Stimulated activated effector memory CD8-positive, alpha-beta T cell treated with anti-CD3 and anti-CD28 coated beads, Interleukin-12 subunit alpha, Interleukin-12 subunit beta, amount 100 ng/mL, for 72 hours (primary cell): ENCODE measurements around the gene ARL6IP6.
A peak's percentile ranks its signal among the peaks of the same experiment; 100 is the strongest.
"Not testable (repeated sequence)": the region's sequence is repeated elsewhere in the genome, so short reads cannot be mapped to it uniquely, and the experiment has no call there.

Experiments
- ATAC-seq: fragments of 150-1000 bp; cut with Tn5 transposase; 2 replicates; pipeline ENCODE4 v1.10.0; 2021
- DNase-seq, 2 donors: peaks; one replicate each; pipeline ENCODE4 v3.0.0; 2021 to 2022; ENCODE audit warnings: low spot score in 2 of 2
- H3K27ac Mint-ChIP-seq: one replicate; pipeline ENCODE4 v1.8.0; 2022; ENCODE audit warnings: mild to moderate bottlenecking, mixed read lengths
- H3K36me3 Mint-ChIP-seq: one replicate; pipeline ENCODE4 v1.8.0; 2022; ENCODE audit warnings: mild to moderate bottlenecking, mixed read lengths
- H3K4me1 Mint-ChIP-seq: one replicate; pipeline ENCODE4 v1.8.0; 2022; ENCODE audit warnings: mixed read lengths
- H3K4me3 Mint-ChIP-seq: one replicate; pipeline ENCODE4 v1.8.0; 2022; ENCODE audit warnings: mild to moderate bottlenecking, mixed read lengths
- H3K9me3 Mint-ChIP-seq: one replicate; pipeline ENCODE4 v1.8.0; 2022; ENCODE audit warnings: mixed read lengths

The ARL6IP6 gene

GRCh38 chr2:152715854-152716428, 2.5 kb upstream of the ARL6IP6 start:
- peak overlapping the region; percentile 99 for H3K27ac Mint-ChIP-seq
- no peaks in the 10 kb centered on the region for H3K9me3 Mint-ChIP-seq
- ATAC-seq (no peak), DNase-seq (no peak)
- H3K4me3 Mint-ChIP-seq = peak overlapping the region; percentile 99
- H3K4me1 Mint-ChIP-seq = peaks cover 60% of the 10 kb centered on the region
- peaks cover 87% of the 10 kb centered on the region for H3K36me3 Mint-ChIP-seq

GRCh38 chr2:152716805-152717227, 1.6 kb upstream of the ARL6IP6 start:
- H3K36me3 Mint-ChIP-seq = peaks cover 85% of the 10 kb centered on the region
- peak overlapping the region; percentile 99 for H3K4me3 Mint-ChIP-seq
- H3K27ac Mint-ChIP-seq = peak overlapping the region; percentile 99
- H3K9me3 Mint-ChIP-seq = no peaks in the 10 kb centered on the region
- peaks cover 55% of the 10 kb centered on the region for H3K4me1 Mint-ChIP-seq
- DNase-seq = no peak
- no peak for ATAC-seq

- peaks cover 49% of the 10 kb centered on the region for H3K4me1 Mint-ChIP-seq
- H3K4me3 Mint-ChIP-seq = peak within 1 kb of the TSS; percentile 99
- H3K36me3 Mint-ChIP-seq = peaks cover 85% of the 10 kb centered on the region
- H3K27ac Mint-ChIP-seq = peak within 1 kb of the TSS; percentile 99
- no peaks in the 10 kb centered on the region for H3K9me3 Mint-ChIP-seq
- ATAC-seq (peak; percentile 88), DNase-seq (peak; percentile 92 to 96)
These were observed 968 bp upstream of the ARL6IP6 start, which contains the start of gene PRPF40A for GRCh38 chr2:152717228-152718075. Gene PRPF40A, minus strand, starts transcription at chr2:152717461. Its CDS starts 22 bp downstream, at chr2:152717439.

DNA sequence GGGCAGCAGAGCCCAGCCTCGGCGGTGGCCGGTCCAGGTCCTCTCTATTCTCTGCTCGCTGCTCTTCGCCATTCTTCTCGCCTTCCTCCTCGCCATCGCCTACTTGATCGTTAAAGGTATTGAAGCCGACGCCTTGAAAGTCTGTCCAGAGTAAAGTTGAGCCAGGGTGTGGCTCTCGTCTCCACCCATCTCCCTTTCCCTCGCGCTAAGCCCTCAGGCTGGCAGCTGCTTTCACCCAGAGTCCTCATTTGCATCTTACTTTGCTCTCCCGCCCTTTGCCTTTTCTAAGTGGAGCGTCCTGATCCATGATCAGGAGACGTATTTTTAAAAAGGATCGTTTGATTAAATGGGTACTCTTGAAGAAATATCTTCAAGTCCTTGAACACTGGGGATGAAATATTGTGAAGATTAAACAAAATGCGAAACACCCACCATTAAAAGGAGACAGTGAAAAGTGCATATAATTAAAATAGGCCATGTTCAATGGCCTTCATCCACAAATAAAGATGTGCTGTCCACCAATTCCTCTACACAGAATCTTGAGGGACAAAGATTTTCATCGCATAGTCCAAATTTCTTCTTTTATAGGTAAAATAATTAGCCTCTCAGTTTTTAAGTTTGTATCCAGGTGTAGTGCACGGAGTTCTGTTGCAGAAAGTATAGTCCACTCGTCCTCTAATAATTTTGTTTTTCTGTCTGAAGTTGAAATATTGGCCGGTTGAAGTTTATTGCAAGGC, 657 bp downstream of the ARL6IP6 start:
- Mint-ChIP-seq H3K4me3 (peak overlapping the region; percentile 99), H3K27ac (peak overlapping the region; percentile 99), H3K9me3 (no peaks in the 10 kb centered on the region), H3K36me3 (peaks cover 71% of the 10 kb centered on the region), H3K4me1 (peaks cover 45% of the 10 kb centered on the region)
- ATAC-seq (no peak), DNase-seq (no peak)

DNA sequence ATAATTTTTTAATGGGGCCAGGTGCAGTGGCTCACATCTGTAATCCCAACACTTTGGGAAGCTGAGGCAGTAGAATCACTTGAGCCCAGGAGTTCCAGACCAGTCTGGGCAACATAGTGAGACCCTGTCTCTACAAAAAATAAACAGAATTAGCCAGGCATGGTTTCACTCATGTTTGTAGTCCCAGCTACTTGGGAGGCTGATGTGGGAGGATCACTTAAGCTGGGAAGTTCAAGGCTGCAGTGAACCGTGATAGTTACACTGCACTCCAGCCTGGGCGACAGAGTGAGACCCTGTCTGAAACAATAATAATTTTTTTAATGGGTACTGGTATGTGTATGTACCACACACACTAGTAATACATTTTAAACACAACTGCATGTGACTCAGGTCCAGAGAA, 2.4 kb downstream of the ARL6IP6 start:
- H3K36me3 Mint-ChIP-seq = peaks cover 53% of the 10 kb centered on the region
- peaks cover 37% of the 10 kb centered on the region for H3K4me1 Mint-ChIP-seq
- no peak for ATAC-seq

GRCh38 chr2:152722639-152723038, 4.2 kb downstream of the ARL6IP6 start:
- H3K4me3 Mint-ChIP-seq, H3K27ac Mint-ChIP-seq, H3K9me3 Mint-ChIP-seq, DNase-seq, ATAC-seq: not testable (repeated sequence)
- Mint-ChIP-seq H3K36me3 (peaks cover 35% of the 10 kb centered on the region), H3K4me1 (peaks cover 25% of the 10 kb centered on the region)

More for the DNA sequence above, 2.4 kb downstream of the ARL6IP6 start:
- Mint-ChIP-seq H3K27ac (no peak overlapping the region), H3K4me3 (no peak overlapping the region), H3K9me3 (no peaks in the 10 kb centered on the region)
- no peak for DNase-seq

- Mint-ChIP-seq H3K4me1 (peaks cover 22% of the 10 kb centered on the region), H3K27ac (no peak overlapping the region), H3K4me3 (no peak overlapping the region), H3K36me3 (peaks cover 25% of the 10 kb centered on the region), H3K9me3 (no peaks in the 10 kb centered on the region)
- no peak for ATAC-seq
- DNase-seq = no peak
These were observed 5.5 kb downstream of the ARL6IP6 start for GRCh38 chr2:152723918-152724317.

DNA sequence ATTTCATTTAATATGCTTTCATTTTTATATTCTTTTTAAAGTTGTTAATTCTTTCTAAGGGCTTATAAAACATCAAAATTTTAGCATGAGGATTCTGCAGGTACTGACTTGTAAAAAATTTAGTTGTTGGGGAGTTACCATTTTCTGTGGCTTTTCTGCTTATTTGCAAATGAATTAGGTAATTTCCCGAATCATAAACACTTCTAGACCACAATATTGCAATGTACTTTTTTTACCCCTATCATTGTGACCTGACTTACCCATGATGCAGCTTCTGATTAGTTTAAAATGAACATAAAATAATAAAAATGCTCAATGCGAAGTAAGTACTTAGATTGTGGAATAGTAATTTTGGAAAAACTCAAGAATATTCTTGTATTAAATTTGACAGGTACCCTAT, 11.4 kb downstream of the ARL6IP6 start:
- Mint-ChIP-seq H3K27ac (no peak overlapping the region), H3K4me3 (no peak overlapping the region), H3K4me1 (peaks cover 20% of the 10 kb centered on the region), H3K36me3 (peaks cover 2% of the 10 kb centered on the region), H3K9me3 (no peaks in the 10 kb centered on the region)
- ATAC-seq = peak; percentile 54
- no peak for DNase-seq

- Mint-ChIP-seq H3K36me3 (peaks cover 11% of the 10 kb centered on the region), H3K4me3 (no peak overlapping the region), H3K4me1 (peaks cover 20% of the 10 kb centered on the region), H3K9me3 (no peaks in the 10 kb centered on the region), H3K27ac (no peak overlapping the region)
- ATAC-seq (peak; percentile 93), DNase-seq (peak in 1 of 2 donors; percentile 56)
These were observed 12.3 kb downstream of the ARL6IP6 start for GRCh38 chr2:152730591-152731333.

GRCh38 chr2:152737509-152737908, 19.1 kb downstream of the ARL6IP6 start:
- not testable (repeated sequence) for ATAC-seq, H3K4me1 Mint-ChIP-seq

DNA sequence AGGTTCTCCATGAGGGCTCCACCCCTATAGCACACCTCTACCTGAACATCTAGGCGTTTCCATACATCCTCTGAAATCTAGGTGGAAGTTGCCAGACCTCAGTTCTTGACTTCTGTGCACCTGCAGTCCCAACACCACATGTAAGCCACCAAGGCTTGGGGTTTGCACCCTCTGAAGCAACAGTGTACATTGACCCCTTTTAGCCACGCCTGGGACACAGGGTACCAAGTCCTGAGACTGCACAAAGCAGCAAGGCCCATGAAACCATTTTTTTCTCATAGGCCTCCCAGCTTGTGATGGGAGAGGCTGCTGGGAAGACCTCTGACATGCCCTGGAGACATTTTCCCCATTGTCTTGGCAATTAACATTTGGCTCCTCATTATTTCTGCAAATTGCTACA, 20.0 kb downstream of the ARL6IP6 start:
- Mint-ChIP-seq H3K4me3 (no peak overlapping the region), H3K4me1 (no peaks in the 10 kb centered on the region), H3K36me3 (peaks cover 38% of the 10 kb centered on the region), H3K9me3 (no peaks in the 10 kb centered on the region), H3K27ac (no peak overlapping the region)
- DNase-seq (no peak), ATAC-seq (no peak)

More at GRCh38 chr2:152737509-152737908, 19.1 kb downstream of the ARL6IP6 start:
- not testable (repeated sequence) for H3K9me3 Mint-ChIP-seq, H3K4me3 Mint-ChIP-seq, H3K27ac Mint-ChIP-seq, DNase-seq
- H3K36me3 Mint-ChIP-seq = peaks cover 38% of the 10 kb centered on the region

GRCh38 chr2:152739705-152740104, 21.3 kb downstream of the ARL6IP6 start:
- ATAC-seq, H3K4me3 Mint-ChIP-seq, DNase-seq, H3K4me1 Mint-ChIP-seq, H3K9me3 Mint-ChIP-seq: not testable (repeated sequence)
- Mint-ChIP-seq H3K36me3 (peaks cover 38% of the 10 kb centered on the region), H3K27ac (peak overlapping the region; percentile 11)

GRCh38 chr2:152740743-152741328, 22.4 kb downstream of the ARL6IP6 start:
- DNase-seq (no peak), ATAC-seq (no peak)
- Mint-ChIP-seq H3K4me3 (no peak overlapping the region), H3K27ac (no peak overlapping the region), H3K9me3 (no peaks in the 10 kb centered on the region), H3K36me3 (peaks cover 34% of the 10 kb centered on the region), H3K4me1 (no peaks in the 10 kb centered on the region)

GRCh38 chr2:152743002-152743401, 24.6 kb downstream of the ARL6IP6 start:
- no peak for DNase-seq
- no peak for ATAC-seq
- Mint-ChIP-seq H3K9me3 (no peaks in the 10 kb centered on the region), H3K27ac (no peak overlapping the region), H3K4me1 (no peaks in the 10 kb centered on the region), H3K4me3 (no peak overlapping the region), H3K36me3 (peaks cover 24% of the 10 kb centered on the region)
